ENCODE measurements around the gene ASB15. TPM values are rescaled to one million over a fixed set of nuclear protein-coding genes. Genes with fewer than 3 reads are reported as not detected.

The ASB15 gene
- total and polyA plus RNA-seq, 3 donors from 2014 or later: 1.1 to 5.7 (median 2.4) TPM

- no peak for DNase-seq
- no peaks in the 10 kb centered on the region for H3K36me3 ChIP-seq (ENCODE audit: low read depth, missing control alignments)
- TF ChIP-seq POLR2A (IDR thresholded peaks at IDR 0.05): no peak
- no peak for TF ChIP-seq CTCF (IDR thresholded peaks at IDR 0.05)
- WGBS, 2 donors: 78 to 79% methylated on average over 2 of the region's 2 CpGs
- no peak overlapping the region for H3K4me3 ChIP-seq
- H3K9me3 ChIP-seq: no peaks in the 10 kb centered on the region
- H3K4me1 ChIP-seq: peaks cover 3% of the 10 kb centered on the region
- H3K27me3 ChIP-seq: no peaks in the 10 kb centered on the region
- H3K27ac ChIP-seq: no peak overlapping the region
- intact Hi-C loops (cut with DNase I; ENCODE audit: low total_unique reads): no loop called here
Measured at GRCh38 chr7:123650595-123650994, 49.0 kb downstream of the ASB15 start.

GRCh38 chr7:123652406-123652805 is 50.8 kb downstream of the ASB15 start:
- no peak for DNase-seq
- TF ChIP-seq CTCF (IDR thresholded peaks at IDR 0.05) (no peak), POLR2A (IDR thresholded peaks at IDR 0.05) (no peak)
- intact Hi-C loops (cut with DNase I; ENCODE audit: low total_unique reads): no loop called here

GRCh38 chr7:123653162-123653561 is 51.5 kb downstream of the ASB15 start:
- DNase-seq: no peak
- H3K9me3 ChIP-seq: no peaks in the 10 kb centered on the region
- no peak overlapping the region for H3K27ac ChIP-seq
- WGBS, 2 donors: 82 to 88% methylated on average over 6 of the region's 6 CpGs
- H3K4me3 ChIP-seq: no peak overlapping the region
- no peaks in the 10 kb centered on the region for H3K27me3 ChIP-seq
- H3K36me3 ChIP-seq (ENCODE audit: low read depth, missing control alignments): no peaks in the 10 kb centered on the region
- TF ChIP-seq CTCF (IDR thresholded peaks at IDR 0.05): no peak
- TF ChIP-seq POLR2A (IDR thresholded peaks at IDR 0.05): no peak
- intact Hi-C loops (cut with DNase I; ENCODE audit: low total_unique reads): no loop called here
- H3K4me1 ChIP-seq: no peaks in the 10 kb centered on the region

More at GRCh38 chr7:123652406-123652805, 50.8 kb downstream of the ASB15 start:
- 93 to 100% methylated on average over 1 of the region's 1 CpG for WGBS, 2 donors
- no peak overlapping the region for H3K27ac ChIP-seq
- H3K4me1 ChIP-seq: no peaks in the 10 kb centered on the region
- H3K4me3 ChIP-seq: no peak overlapping the region
- H3K36me3 ChIP-seq (ENCODE audit: low read depth, missing control alignments): no peaks in the 10 kb centered on the region
- H3K27me3 ChIP-seq: no peaks in the 10 kb centered on the region
- H3K9me3 ChIP-seq: no peaks in the 10 kb centered on the region

GRCh38 chr7:123655614-123656013 is 54.0 kb downstream of the ASB15 start, which contains the start of gene LMOD2:
TSS of gene LMOD2 (plus strand) at chr7:123655866. CDS start at chr7:123655964, 98 bp downstream.
- TF ChIP-seq POLR2A (IDR thresholded peaks at IDR 0.05): no peak
- TF ChIP-seq CTCF (IDR thresholded peaks at IDR 0.05): no peak
- Histone ChIP-seq H3K4me3 (no peak within 1 kb of the TSS), H3K27ac (no peak within 1 kb of the TSS), H3K9me3 (no peaks in the 10 kb centered on the region), H3K36me3 (ENCODE audit: low read depth, missing control alignments) (no peaks in the 10 kb centered on the region), H3K4me1 (no peaks in the 10 kb centered on the region), H3K27me3 (no peaks in the 10 kb centered on the region)
- DNase-seq: no peak
- 75 to 81% methylated on average over 6 of the region's 6 CpGs for WGBS, 2 donors
- intact Hi-C loops (cut with DNase I; ENCODE audit: low total_unique reads): no loop called here

GRCh38 chr7:123656544-123657303 is 55.1 kb downstream of the ASB15 start:
- H3K27me3 ChIP-seq: no peaks in the 10 kb centered on the region
- no peak for DNase-seq
- TF ChIP-seq CTCF (IDR thresholded peaks at IDR 0.05) (no peak), POLR2A (IDR thresholded peaks at IDR 0.05) (no peak)
- no peak overlapping the region for H3K4me3 ChIP-seq
- H3K27ac ChIP-seq: no peak overlapping the region
- 84% methylated on average over 6 of the region's 6 CpGs for WGBS, 2 donors
- H3K9me3 ChIP-seq: no peaks in the 10 kb centered on the region
- intact Hi-C loops (cut with DNase I; ENCODE audit: low total_unique reads): no loop called here
- no peaks in the 10 kb centered on the region for H3K4me1 ChIP-seq
- no peaks in the 10 kb centered on the region for H3K36me3 ChIP-seq (ENCODE audit: low read depth, missing control alignments)
